GM18508 (cell line): ENCODE measurements around the gene MTA1.

Source experiments
- ATAC-seq: cut with Tn5 transposase; IDR thresholded peaks from one replicate; pipeline ENCODE4 v1.9.1; 2021; ENCODE audit warnings: moderate number of reproducible peaks; ENCODE audit not compliant: insufficient read depth, unreplicated experiment

The MTA1 gene

GRCh38 chr14:105492971-105493871 lies 73.6 kb downstream of the MTA1 start:
- ATAC-seq: no peak

GRCh38 chr14:105493921-105494605 lies 74.4 kb downstream of the MTA1 start:
- ATAC-seq: no peak

GRCh38 chr14:105494606-105494929 lies 74.9 kb downstream of the MTA1 start:
- no peak for ATAC-seq

- ATAC-seq: no peak
Observed at GRCh38 chr14:105495101-105495989, 75.7 kb downstream of the MTA1 start.

- no peak for ATAC-seq
Observed at GRCh38 chr14:105495990-105496830, 76.6 kb downstream of the MTA1 start.

- no peak for ATAC-seq
Observed at GRCh38 chr14:105496831-105497591, 77.4 kb downstream of the MTA1 start.

GRCh38 chr14:105497671-105498429 lies 78.2 kb downstream of the MTA1 start:
- ATAC-seq: no peak

GRCh38 chr14:105498430-105499255 lies 79.0 kb downstream of the MTA1 start:
- no peak for ATAC-seq

GRCh38 chr14:105499256-105500035 lies 79.8 kb downstream of the MTA1 start:
- ATAC-seq: no peak

GRCh38 chr14:105500036-105500725 lies 80.6 kb downstream of the MTA1 start:
- ATAC-seq: no peak

GRCh38 chr14:105500726-105501101 lies 81.1 kb downstream of the MTA1 start:
- no peak for ATAC-seq

- ATAC-seq: no peak
Observed at GRCh38 chr14:105501504-105502291, 82.1 kb downstream of the MTA1 start.

GRCh38 chr14:105502446-105503295 lies 83.0 kb downstream of the MTA1 start:
- ATAC-seq: no peak

- no peak for ATAC-seq
Observed at GRCh38 chr14:105503296-105503640, 83.6 kb downstream of the MTA1 start.
